ENCODE results near the gene ADI1.
"Not testable (repeated sequence)": the region's sequence is repeated elsewhere in the genome, so short reads cannot be mapped to it uniquely, and the experiment has no call there.

Gene ADI1

DNA sequence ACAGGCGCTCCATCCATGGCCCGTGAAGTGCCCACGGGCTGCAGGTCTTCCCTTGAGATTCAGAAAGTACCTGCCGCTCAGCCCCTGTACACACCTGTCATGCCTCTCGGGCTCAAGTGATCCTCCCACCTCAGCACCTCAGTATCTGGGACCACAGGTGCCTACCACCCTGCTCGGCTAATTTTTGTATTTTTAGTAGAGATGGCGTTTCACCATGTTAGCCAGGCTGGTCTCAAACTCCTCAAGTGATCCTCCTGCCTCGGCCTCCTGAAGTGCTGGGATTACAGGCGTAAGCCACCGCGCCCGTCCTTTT is 26.9 kb downstream of the ADI1 start:
- DNase-seq = not testable (repeated sequence)

GRCh38 chr2:3491716-3492474 is 27.4 kb downstream of the ADI1 start:
- DNase-seq = no peak

- no peak for DNase-seq
These were observed 28.0 kb downstream of the ADI1 start for GRCh38 chr2:3491306-3491705.

DNA sequence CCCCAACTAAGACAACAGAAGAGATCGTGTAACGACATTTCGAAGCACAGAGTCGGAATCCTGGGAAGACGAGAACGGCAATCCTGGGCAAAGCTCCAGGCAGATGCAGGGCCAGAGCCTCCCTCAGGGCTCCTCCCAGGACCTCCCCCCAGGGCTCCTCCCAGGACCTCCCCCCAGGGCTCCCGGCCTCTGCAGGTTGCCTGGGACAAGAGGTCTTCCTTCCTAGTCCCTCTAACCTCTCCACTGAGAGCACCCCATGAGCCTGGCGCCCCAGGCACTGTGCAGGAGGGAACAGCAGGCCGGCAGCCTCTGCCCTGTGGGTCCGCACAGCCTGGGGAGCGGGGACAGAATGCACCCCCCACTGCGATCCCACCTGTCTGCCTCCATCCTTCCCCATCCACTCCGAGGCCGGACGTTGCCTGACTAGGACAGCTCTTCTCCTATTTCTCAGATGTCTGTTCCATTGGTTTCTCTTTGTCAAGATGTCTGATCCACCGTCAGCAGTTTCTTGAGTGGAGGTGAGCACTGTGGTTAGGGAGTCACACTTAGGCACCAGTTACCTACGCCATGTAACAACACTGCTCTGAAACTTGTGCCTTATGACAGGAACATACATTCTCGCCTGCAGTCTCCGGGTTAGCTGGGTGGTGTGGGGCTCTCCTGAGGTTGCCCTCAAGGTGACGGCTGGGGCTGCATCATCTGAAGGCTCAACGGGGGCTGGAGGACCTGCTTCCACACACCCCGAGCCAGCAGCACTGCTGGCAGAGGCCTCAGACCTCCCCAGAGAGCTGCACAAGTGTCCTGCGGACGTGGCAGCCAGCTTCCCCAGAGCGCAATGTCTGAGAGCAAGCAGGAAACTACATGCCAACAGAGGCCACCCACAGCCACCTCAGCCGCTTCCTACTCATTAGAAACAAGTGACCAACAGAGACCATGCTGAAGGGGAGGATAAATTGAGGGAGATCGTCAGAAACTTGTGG is 28.9 kb downstream of the ADI1 start:
- DNase-seq = no peak

DNA sequence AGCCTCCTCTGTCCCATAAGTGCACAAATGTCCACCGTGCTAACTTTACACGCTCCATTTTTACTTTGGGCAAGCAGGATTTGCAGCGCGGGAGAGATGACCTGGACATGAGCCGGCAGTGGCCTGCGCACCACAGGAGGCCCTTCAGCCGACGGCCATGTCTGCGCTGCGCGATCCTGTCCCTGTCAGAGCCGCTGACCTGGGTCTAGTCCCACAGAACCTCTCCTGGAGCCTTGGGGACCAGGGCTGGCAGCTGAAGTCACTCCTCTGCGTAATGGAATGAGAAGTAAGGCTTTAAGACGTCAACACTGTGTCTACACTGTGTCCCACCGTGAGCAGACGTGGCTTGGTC is 29.6 kb downstream of the ADI1 start:
- DNase-seq = no peak

GRCh38 chr2:3488855-3489763 is 30.2 kb downstream of the ADI1 start:
- DNase-seq = no peak

DNA sequence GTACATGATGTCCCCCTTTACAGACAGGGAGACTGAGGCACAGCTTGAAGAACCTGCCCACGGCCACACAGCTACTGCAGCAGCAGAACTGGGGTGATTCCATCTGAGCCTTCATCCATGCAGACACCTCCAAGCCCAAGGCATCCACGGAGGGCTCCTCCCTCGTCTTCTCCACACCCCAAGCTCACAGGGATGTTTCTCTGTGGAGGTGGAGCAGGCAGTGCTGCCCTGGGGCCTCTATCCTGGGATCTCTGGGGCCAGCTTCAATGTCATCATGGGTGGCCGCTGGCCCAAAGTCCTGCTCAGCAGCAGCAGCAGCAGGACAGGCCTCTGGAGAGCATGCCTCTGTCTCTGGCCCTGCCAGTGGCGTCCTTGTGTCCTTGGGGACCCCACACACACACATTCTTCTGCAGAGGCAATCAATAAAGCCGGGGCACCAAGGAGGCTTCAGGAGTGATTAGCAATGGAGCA is 31.2 kb downstream of the ADI1 start:
- no peak for DNase-seq

GRCh38 chr2:3487432-3487831 is 31.9 kb downstream of the ADI1 start:
- DNase-seq = no peak

DNA sequence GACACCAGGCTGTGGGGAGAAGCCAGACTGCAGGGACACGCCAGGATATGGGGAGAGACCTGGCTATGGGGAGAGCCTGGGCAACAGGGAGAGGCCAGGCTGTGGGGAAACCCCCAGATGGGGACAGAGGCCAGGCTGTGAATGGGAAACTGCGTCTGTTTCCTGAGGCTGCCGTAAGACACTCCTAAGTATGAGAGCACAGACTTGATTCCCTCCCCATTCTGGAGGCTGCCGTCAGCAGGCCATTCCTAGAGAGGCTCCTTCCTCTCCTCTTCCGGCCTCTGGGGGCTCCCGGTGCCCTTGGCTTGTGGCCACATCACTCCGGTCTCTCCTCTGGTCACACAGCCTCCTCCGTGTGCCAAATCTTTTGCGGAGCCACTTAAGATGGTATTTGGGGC is 32.3 kb downstream of the ADI1 start:
- no peak for DNase-seq

DNA sequence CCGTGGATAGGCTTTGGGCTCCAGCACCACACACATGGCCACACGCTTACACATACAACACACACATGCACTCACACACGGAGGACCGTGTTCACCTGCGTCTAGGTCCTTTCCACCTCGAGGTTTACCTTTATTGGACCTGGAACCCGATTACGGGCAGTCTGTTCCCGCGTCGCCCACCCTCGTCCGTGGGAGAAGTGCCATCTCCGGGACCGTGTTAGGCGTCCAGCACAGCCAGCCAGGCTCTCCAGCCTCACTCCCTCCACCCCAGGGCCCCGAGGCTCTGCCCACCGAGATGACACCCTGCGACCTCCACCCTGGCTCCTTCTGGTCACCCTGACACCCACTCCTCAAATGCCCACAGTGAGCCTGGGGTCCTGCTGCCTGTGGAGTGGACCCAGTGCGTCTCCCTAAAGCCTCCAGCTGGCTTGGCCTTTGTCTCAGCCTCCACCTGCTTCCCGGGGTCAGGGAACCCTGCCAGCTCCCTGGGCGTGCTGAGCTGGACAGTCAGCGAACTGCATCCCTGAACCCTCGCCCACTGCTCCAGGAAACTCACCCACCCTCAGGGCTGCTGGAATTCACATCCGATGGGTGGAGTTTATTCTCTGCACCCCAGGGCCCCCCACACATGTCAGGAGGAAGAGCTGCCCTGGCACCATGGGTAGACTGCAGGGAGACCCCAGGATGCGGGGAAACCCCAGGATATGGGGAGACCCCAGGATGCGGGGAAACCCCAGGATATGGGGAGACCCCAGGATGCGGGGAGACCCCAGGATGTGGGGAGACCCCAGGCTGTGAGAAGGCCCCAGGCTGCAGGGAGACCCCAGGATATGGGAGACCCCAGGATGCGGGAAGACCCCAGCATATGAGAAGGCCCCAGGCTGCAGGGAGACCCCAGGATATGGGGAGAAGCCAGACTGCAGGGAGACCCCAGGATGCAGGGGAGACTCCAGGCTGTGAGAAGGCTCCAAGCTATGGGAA is 33.0 kb downstream of the ADI1 start:
- DNase-seq = no peak

- DNase-seq = no peak
These were observed 34.2 kb downstream of the ADI1 start for GRCh38 chr2:3485166-3485565.

GRCh38 chr2:3483986-3484960 is 35.1 kb downstream of the ADI1 start:
- DNase-seq = no peak

DNA sequence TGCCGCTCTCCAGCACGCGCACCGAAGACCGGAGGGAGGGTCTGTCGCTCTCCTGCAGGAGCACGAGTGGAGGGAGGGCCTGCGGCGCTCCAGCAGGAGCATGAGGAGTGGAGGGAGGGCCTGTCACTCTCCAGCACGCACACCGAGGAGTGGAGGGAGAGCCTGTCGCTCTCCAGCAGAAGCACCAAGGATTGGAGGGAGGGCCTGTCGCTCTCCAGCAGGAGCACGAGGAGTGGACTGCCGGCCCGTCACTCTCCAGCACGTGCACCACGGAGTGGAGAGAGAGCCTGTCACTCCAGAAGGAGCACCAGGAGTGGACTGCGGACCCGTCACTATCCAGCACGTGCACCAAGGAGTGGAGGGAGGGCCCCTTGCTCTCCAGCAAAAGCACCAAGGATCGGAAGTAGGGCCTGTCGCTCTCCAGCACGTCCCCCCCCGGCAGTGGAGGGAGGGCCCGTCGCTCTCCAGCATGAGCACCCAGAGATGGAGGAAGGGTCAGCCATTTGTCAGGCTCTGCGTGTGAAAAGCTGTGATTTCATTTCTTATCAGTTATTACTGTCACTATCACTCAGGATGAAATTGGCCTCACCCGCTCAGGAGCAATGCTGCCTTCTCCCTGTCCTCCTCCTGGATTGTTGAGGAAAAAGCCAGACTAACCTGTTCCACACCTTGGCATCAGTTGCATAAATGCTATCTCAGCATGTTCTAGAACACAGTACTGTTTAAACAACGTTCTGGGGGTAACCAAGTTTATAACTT is 35.9 kb downstream of the ADI1 start:
- DNase-seq = no peak

- no peak for DNase-seq
These were observed 36.9 kb downstream of the ADI1 start for GRCh38 chr2:3482363-3482821.

DNA sequence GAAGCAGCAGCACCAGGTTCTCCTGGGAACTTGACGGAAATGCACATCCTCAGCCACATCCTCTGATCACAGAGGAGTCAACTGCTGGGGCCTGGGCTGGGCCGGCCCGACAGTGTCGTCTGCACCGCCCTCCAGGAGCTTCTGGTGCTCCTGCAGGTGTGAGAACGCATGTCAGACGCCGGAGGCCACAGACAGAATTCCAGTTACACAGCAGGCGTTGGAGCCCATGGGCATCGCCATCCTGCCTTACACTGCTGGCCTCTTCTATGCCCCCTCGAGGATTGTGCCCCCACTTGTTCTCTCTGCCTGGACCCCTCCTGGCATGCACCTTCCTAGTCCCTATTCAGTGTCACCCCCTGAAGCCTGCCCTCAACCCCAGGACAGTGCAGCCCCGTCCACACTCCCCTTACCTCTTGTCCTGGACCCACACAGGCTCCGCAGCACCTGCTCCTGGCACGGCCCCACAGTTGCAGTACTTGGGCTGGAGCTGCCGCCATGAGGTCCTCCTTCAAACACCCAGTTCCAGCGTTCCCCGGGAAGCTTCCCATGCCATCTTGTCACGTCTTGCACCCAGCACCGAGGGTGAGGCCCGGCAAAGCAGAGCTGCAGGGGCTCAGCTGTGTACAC is 37.5 kb downstream of the ADI1 start:
- DNase-seq = no peak

DNA sequence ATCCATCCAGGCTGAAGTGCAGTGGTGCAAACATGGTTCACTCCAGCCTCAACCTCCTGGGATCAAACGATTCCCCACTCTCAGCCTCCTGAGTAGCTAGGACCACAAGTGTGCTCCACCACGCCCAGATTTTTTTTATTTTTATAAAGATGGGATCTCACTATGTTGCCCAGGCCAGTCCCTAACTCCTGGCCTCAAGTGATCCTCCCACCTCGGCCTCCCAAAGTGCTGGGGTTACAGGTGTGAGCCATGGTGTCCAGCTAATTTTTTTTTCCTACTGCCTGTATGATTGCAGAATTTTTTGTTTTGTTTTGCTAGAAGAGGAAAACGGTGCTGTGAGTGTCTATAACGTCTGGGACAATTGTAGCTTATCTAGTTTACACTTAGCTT is 38.3 kb downstream of the ADI1 start:
- no peak for DNase-seq

GRCh38 chr2:3480352-3481010 is 38.9 kb downstream of the ADI1 start:
- peak in 1 of 4 experiments; percentile 26 for DNase-seq

Measured in activated naive CD4-positive, alpha-beta T cell (primary cell).